ENCODE results near the gene AQP4.

The AQP4 gene

DNA sequence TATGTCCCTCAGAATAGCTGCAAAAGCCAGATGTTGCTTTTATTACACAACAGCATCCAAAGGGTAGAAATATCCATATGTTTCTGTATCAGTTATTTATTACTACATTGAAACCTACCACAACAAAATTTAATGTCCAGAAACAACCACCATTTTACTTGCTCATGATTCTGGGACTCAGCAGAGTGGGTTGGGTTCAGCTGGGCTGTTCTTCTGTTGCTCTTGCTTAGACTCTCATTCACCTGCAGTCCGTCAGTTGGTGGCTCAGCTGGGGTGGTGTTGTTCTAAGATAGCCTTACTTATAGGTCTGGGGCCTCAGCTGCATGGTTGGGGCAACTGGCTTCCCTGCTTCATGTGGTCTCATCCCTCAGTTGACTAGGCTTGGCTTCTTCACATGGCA, 21.7 kb downstream of the AQP4 start (continued):
- TF ChIP-seq, protein P1, sequence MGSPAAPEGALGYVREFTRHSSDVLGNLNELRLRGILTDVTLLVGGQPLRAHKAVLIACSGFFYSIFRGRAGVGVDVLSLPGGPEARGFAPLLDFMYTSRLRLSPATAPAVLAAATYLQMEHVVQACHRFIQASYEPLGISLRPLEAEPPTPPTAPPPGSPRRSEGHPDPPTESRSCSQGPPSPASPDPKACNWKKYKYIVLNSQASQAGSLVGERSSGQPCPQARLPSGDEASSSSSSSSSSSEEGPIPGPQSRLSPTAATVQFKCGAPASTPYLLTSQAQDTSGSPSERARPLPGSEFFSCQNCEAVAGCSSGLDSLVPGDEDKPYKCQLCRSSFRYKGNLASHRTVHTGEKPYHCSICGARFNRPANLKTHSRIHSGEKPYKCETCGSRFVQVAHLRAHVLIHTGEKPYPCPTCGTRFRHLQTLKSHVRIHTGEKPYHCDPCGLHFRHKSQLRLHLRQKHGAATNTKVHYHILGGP (tag by site-specific recombination; IDR thresholded peaks at IDR 0.05): no peak
- TF ChIP-seq, protein P2, sequence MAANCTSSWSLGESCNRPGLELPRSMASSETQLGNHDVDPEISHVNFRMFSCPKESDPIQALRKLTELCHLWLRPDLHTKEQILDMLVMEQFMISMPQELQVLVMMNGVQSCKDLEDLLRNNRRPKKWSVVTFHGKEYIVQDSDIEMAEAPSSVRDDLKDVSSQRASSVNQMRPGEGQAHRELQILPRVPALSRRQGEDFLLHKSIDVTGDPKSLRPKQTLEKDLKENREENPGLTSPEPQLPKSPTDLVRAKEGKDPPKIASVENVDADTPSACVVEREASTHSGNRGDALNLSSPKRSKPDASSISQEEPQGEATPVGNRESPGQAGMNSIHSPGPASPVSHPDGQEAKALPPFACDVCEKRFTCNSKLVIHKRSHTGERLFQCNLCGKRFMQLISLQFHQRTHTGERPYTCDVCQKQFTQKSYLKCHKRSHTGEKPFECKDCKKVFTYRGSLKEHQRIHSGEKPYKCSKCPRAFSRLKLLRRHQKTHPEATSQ (tag by site-specific recombination; IDR thresholded peaks at IDR 0.05): no peak

DNA sequence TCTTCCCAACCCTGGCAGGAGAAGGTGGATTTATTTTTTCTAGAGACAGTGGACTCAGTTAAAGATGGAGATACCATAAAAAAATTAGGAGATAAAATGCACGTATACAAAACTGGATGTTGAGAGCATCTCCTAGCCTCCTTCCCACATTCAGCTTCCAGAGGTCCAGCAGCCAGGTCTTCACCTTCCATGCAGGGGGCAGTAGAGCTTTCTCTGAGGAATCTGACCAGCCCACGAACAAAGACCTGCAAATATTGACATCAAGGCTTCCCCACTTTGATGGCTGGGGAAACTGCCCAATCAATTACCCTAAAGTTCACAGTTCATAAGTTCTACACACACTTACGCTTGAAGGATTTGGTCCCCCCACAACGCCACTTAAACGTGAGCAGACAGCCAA, 24.5 kb downstream of the AQP4 start:
- CTCF ChIA-PET: interaction anchor here (0.7 to 1.3 kb wide), 2 partner anchors 9 to 122 kb away, joined by 3 to 4 read pairs; no protein-coding TSS in a partner anchor
- Histone ChIP-seq H3K27ac (ENCODE audit: extremely low read depth, low read depth, low read length) (no peak overlapping the region), H3K36me3 (ENCODE audit: control insufficient read depth in 2 of 2, insufficient read depth in 1 of 2, low read length in 2 of 2) (no peaks in the 10 kb centered on the region), H3K4me3 (ENCODE audit: low read depth, low read length) (no peak overlapping the region), H3K4me1 (ENCODE audit: control insufficient read depth, insufficient read depth, low read length) (no peaks in the 10 kb centered on the region), H3K9me3 (ENCODE audit: control insufficient read depth, insufficient read depth, low read depth, low read length) (no peaks in the 10 kb centered on the region)
- POLR2A ChIA-PET: no interaction called here
- TF ChIP-seq REPIN1 (tag by site-specific recombination; IDR thresholded peaks at IDR 0.05; ENCODE audit: low read depth) (no peak), ZSCAN16 (tag by site-specific recombination; IDR thresholded peaks at IDR 0.05) (no peak), ZSCAN30 (tag by site-specific recombination; IDR thresholded peaks at IDR 0.05) (no peak)

DNA sequence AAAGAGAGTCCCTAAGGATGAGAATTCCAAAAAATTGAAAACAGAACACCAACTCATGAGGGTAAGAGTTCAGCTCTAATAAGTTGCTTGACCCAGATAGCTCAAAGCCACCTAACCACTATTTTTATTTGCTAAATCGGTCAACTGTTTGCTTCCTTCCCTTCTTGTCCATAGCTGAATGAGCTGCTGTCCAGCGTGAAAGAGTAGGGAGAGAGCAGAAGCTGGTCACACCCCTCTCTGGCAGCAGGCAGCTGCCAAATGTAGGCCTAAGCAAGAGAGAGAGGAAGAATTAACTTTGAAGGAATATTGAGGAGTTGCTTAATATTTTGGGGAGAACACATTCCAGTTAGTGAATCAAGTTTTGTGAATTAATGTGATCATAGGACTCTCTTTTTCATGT, 25.9 kb downstream of the AQP4 start:
- Histone ChIP-seq H3K9me3 (ENCODE audit: control insufficient read depth, insufficient read depth, low read depth, low read length) (no peaks in the 10 kb centered on the region), H3K36me3 (ENCODE audit: control insufficient read depth in 2 of 2, insufficient read depth in 1 of 2, low read length in 2 of 2) (no peaks in the 10 kb centered on the region), H3K27ac (ENCODE audit: extremely low read depth, low read depth, low read length) (no peak overlapping the region), H3K4me1 (ENCODE audit: control insufficient read depth, insufficient read depth, low read length) (no peaks in the 10 kb centered on the region), H3K4me3 (ENCODE audit: low read depth, low read length) (no peak overlapping the region)
- POLR2A ChIA-PET: no interaction called here
- CTCF ChIA-PET: no interaction called here
- TF ChIP-seq ZNF184 (tag by site-specific recombination; IDR thresholded peaks at IDR 0.05) (no peak), ZFHX2 (tag by site-specific recombination; conservative IDR thresholded peaks at IDR 0.05) (no peak), ZNF837 (tag by site-specific recombination; IDR thresholded peaks at IDR 0.05) (no peak), GLIS2 (tag by site-specific recombination; IDR thresholded peaks at IDR 0.05) (no peak), IKZF3 (tag by site-specific recombination; IDR thresholded peaks at IDR 0.05) (no peak), ZNF701 (tag by site-specific recombination; IDR thresholded peaks at IDR 0.05) (no peak), ZSCAN23 (tag by site-specific recombination; IDR thresholded peaks at IDR 0.05) (no peak), ZNF585B (tag by site-specific recombination; IDR thresholded peaks at IDR 0.05) (no peak), ZNF37A (tag by site-specific recombination; IDR thresholded peaks at IDR 0.05) (no peak), ZNF391 (tag by site-specific recombination; IDR thresholded peaks at IDR 0.05; ENCODE audit: borderline replicate concordance, low read depth) (no peak), ZFP3 (tag by site-specific recombination; IDR thresholded peaks at IDR 0.05; ENCODE audit: low read depth) (no peak), ZNF670 (tag by site-specific recombination; IDR thresholded peaks at IDR 0.05; ENCODE audit: low read depth) (no peak), ZNF561 (tag by site-specific recombination; IDR thresholded peaks at IDR 0.05; ENCODE audit: borderline replicate concordance) (no peak), KLF1 (tag by site-specific recombination; IDR thresholded peaks at IDR 0.05) (no peak), ZNF248 (tag by site-specific recombination; IDR thresholded peaks at IDR 0.05) (no peak)
- TF ChIP-seq, protein P3, sequence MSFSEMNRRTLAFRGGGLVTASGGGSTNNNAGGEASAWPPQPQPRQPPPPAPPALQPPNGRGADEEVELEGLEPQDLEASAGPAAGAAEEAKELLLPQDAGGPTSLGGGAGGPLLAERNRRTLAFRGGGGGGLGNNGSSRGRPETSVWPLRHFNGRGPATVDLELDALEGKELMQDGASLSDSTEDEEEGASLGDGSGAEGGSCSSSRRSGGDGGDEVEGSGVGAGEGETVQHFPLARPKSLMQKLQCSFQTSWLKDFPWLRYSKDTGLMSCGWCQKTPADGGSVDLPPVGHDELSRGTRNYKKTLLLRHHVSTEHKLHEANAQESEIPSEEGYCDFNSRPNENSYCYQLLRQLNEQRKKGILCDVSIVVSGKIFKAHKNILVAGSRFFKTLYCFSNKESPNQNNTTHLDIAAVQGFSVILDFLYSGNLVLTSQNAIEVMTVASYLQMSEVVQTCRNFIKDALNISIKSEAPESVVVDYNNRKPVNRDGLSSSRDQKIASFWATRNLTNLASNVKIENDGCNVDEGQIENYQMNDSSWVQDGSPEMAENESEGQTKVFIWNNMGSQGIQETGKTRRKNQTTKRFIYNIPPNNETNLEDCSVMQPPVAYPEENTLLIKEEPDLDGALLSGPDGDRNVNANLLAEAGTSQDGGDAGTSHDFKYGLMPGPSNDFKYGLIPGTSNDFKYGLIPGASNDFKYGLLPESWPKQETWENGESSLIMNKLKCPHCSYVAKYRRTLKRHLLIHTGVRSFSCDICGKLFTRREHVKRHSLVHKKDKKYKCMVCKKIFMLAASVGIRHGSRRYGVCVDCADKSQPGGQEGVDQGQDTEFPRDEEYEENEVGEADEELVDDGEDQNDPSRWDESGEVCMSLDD (tag by site-specific recombination; IDR thresholded peaks at IDR 0.05): no peak
- TF ChIP-seq, protein P4, sequence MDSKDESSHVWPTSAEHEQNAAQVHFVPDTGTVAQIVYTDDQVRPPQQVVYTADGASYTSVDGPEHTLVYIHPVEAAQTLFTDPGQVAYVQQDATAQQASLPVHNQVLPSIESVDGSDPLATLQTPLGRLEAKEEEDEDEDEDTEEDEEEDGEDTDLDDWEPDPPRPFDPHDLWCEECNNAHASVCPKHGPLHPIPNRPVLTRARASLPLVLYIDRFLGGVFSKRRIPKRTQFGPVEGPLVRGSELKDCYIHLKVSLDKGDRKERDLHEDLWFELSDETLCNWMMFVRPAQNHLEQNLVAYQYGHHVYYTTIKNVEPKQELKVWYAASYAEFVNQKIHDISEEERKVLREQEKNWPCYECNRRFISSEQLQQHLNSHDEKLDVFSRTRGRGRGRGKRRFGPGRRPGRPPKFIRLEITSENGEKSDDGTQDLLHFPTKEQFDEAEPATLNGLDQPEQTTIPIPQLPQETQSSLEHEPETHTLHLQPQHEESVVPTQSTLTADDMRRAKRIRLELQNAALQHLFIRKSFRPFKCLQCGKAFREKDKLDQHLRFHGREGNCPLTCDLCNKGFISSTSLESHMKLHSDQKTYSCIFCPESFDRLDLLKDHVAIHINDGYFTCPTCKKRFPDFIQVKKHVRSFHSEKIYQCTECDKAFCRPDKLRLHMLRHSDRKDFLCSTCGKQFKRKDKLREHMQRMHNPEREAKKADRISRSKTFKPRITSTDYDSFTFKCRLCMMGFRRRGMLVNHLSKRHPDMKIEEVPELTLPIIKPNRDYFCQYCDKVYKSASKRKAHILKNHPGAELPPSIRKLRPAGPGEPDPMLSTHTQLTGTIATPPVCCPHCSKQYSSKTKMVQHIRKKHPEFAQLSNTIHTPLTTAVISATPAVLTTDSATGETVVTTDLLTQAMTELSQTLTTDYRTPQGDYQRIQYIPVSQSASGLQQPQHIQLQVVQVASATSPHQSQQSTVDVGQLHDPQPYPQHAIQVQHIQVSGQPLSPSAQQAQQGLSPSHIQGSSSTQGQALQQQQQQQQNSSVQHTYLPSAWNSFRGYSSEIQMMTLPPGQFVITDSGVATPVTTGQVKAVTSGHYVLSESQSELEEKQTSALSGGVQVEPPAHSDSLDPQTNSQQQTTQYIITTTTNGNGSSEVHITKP (tag by site-specific recombination; IDR thresholded peaks at IDR 0.05): no peak
- TF ChIP-seq, protein P5, sequence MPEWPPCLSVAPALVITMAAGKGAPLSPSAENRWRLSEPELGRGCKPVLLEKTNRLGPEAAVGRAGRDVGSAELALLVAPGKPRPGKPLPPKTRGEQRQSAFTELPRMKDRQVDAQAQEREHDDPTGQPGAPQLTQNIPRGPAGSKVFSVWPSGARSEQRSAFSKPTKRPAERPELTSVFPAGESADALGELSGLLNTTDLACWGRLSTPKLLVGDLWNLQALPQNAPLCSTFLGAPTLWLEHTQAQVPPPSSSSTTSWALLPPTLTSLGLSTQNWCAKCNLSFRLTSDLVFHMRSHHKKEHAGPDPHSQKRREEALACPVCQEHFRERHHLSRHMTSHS (tag by site-specific recombination; IDR thresholded peaks at IDR 0.05): no peak
